ENCODE measurements around the gene TMEM252. TPM values are rescaled to one million over a fixed set of nuclear protein-coding genes. Genes with fewer than 3 reads are reported as not detected.

TMEM252 gene
- total RNA-seq, 1 donor from 2014 or later = not detected

- H3K27ac Mint-ChIP-seq = no peak overlapping the region
- no peak overlapping the region for H3K4me3 Mint-ChIP-seq (ENCODE audit: low read depth)
- no peaks in the 10 kb centered on the region for H3K9me3 Mint-ChIP-seq
- H3K27me3 Mint-ChIP-seq (ENCODE audit: low read depth) = peaks cover 7% of the 10 kb centered on the region
- H3K36me3 Mint-ChIP-seq (ENCODE audit: low read depth) = no peaks in the 10 kb centered on the region
- intact Hi-C loops (cut with micrococcal nuclease) = no loop called here
- no peak for DNase-seq (ENCODE audit: low spot score)
- H3K4me1 Mint-ChIP-seq (ENCODE audit: low read depth) = no peaks in the 10 kb centered on the region
Measured at GRCh38 chr9:68505681-68506409, 34.8 kb downstream of the TMEM252 start.

- Mint-ChIP-seq H3K36me3 (ENCODE audit: low read depth) (no peaks in the 10 kb centered on the region), H3K27ac (no peak overlapping the region), H3K4me1 (ENCODE audit: low read depth) (no peaks in the 10 kb centered on the region), H3K4me3 (ENCODE audit: low read depth) (no peak overlapping the region), H3K9me3 (no peaks in the 10 kb centered on the region), H3K27me3 (ENCODE audit: low read depth) (peaks cover 14% of the 10 kb centered on the region)
- DNase-seq (ENCODE audit: low spot score) = no peak
- intact Hi-C loops (cut with micrococcal nuclease) = no loop called here
Measured at GRCh38 chr9:68502279-68502678, 38.4 kb downstream of the TMEM252 start.

DNA sequence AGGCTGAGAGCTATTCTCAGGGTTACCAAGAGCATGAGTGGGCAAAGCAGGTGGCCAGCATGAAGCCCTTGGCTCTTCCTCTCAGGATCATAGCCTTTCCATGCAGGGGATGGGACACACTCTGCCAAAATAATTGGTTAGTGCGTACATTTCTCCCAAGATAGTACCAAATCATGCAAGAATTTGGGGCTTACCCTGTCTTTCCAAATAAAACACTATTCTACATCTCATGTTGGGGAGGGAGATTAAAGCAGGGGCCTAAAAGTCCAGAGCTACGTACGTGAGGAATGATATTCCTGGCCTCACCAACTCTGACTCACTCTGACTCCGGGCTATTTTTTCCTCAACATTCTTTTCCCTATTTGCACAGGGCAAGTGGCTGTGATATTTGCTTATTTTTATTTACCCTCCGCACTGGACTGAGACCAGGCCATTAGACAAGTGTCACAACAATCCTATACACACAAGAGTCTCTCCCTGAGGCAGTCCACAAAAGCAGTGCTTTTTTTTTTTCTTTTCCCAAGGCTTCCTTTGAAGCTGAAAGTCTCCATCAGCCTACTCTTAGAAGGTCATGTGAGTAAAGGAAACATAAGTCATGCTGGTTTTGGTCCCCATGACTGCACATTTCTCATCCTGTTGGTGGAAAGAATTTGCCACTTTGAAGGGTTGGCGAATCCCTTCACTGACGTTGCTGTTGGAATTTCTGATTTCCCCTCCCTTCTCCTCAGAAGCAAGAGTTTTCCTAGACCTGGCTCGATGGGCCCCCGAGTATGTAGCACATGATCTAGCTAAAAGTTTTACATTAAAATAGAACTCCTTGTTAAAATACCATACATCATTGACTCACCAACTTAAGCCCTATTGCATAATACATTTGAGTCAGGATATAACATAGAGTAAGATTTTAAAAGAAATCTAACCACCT is 40.0 kb downstream of the TMEM252 start:
- intact Hi-C loops (cut with micrococcal nuclease) = no loop called here
- no peak overlapping the region for H3K4me3 Mint-ChIP-seq (ENCODE audit: low read depth)
- H3K36me3 Mint-ChIP-seq (ENCODE audit: low read depth) = no peaks in the 10 kb centered on the region

DNA sequence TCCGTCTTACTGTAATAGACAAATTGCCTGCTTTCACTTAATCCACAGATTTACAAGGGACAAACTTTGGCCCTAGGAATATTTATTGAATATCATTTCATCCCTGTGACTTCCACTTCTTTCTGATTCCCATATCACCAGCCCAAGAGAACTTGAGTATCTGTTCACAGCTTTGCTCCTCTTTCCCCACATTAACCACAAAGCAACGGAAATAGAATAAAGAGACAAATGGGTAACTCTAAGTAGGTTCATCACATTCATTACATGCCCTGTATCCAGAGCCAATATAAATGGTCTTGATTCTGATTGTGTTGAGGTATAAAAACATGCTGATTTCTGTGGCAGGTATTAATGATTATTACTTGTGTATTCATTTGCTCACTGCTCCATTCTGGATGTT is 41.9 kb downstream of the TMEM252 start:
- intact Hi-C loops (cut with micrococcal nuclease) = no loop called here
- Mint-ChIP-seq H3K4me1 (ENCODE audit: low read depth) (no peaks in the 10 kb centered on the region), H3K27me3 (ENCODE audit: low read depth) (peaks cover 11% of the 10 kb centered on the region), H3K27ac (no peak overlapping the region), H3K9me3 (no peaks in the 10 kb centered on the region), H3K36me3 (ENCODE audit: low read depth) (no peaks in the 10 kb centered on the region), H3K4me3 (ENCODE audit: low read depth) (no peak overlapping the region)
- DNase-seq (ENCODE audit: low spot score) = no peak

More for the DNA sequence above, 40.0 kb downstream of the TMEM252 start:
- H3K9me3 Mint-ChIP-seq = no peaks in the 10 kb centered on the region
- H3K4me1 Mint-ChIP-seq (ENCODE audit: low read depth) = no peaks in the 10 kb centered on the region
- peaks cover 14% of the 10 kb centered on the region for H3K27me3 Mint-ChIP-seq (ENCODE audit: low read depth)
- DNase-seq (ENCODE audit: low spot score) = no peak
- H3K27ac Mint-ChIP-seq = no peak overlapping the region

- intact Hi-C loops (cut with micrococcal nuclease) = no loop called here
- H3K9me3 Mint-ChIP-seq = no peaks in the 10 kb centered on the region
- no peaks in the 10 kb centered on the region for H3K36me3 Mint-ChIP-seq (ENCODE audit: low read depth)
- no peak overlapping the region for H3K4me3 Mint-ChIP-seq (ENCODE audit: low read depth)
- no peaks in the 10 kb centered on the region for H3K4me1 Mint-ChIP-seq (ENCODE audit: low read depth)
- H3K27ac Mint-ChIP-seq = no peak overlapping the region
- DNase-seq (ENCODE audit: low spot score) = no peak
- H3K27me3 Mint-ChIP-seq (ENCODE audit: low read depth) = peaks cover 15% of the 10 kb centered on the region
Measured at GRCh38 chr9:68497629-68498028, 43.1 kb downstream of the TMEM252 start.

DNA sequence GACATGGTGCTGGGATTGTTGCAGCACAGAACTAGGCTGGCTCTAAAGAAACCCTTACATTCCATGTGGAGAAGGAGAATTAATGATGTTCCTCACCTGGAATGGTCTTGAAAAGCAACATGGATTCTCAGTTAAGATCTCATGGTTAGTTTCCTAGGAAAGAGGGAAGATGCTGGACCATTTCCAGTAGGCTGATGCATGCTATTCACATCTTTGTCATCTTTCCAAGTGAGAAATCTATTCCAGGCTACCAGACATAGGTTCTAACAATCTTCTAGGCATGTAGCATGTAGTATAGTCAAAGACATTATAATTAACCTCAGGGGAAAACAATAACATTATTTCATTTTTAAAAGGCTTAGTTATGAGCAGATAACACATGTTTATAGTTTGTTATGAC is 44.3 kb downstream of the TMEM252 start:
- DNase-seq (ENCODE audit: low spot score) = no peak
- Mint-ChIP-seq H3K36me3 (ENCODE audit: low read depth) (no peaks in the 10 kb centered on the region), H3K27me3 (ENCODE audit: low read depth) (peaks cover 16% of the 10 kb centered on the region), H3K4me3 (ENCODE audit: low read depth) (no peak overlapping the region), H3K9me3 (no peaks in the 10 kb centered on the region), H3K27ac (no peak overlapping the region), H3K4me1 (ENCODE audit: low read depth) (no peaks in the 10 kb centered on the region)
- intact Hi-C loops (cut with micrococcal nuclease) = no loop called here

- H3K36me3 Mint-ChIP-seq (ENCODE audit: low read depth) = no peaks in the 10 kb centered on the region
- no peak overlapping the region for H3K27ac Mint-ChIP-seq
- no peaks in the 10 kb centered on the region for H3K4me1 Mint-ChIP-seq (ENCODE audit: low read depth)
Measured at GRCh38 chr9:68495247-68495646, 45.4 kb downstream of the TMEM252 start.

DNA sequence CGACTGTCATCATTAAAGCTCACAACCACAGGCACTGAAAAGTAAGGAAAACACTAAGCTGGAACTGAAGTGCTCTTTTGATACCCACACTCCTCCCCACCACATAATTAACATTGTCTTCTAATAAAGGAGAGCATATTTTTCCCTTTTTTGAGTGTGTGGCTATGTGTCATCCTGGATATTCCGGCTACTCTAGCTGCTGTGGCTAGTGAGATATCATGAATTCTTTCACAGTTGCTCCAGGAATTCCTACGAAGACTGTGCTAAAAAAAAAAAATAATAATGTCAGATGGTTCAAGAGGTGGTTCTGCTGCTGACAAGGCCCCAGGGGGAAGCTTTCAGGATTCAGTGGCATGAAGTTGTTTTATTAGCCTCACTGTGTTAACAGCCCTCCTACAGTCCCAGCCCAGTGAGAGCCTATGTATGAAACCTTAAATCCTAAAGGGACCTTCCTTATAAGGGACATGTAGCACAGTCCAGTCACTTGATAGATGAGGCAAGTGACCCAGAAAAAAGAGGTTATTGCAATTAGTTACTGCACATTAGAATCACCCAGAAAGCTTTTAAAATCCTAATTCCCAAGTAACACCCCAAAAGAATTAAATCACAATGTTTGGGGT is 46.6 kb downstream of the TMEM252 start:
- H3K4me3 Mint-ChIP-seq (ENCODE audit: low read depth) = no peak overlapping the region

More at GRCh38 chr9:68495247-68495646, 45.4 kb downstream of the TMEM252 start:
- Mint-ChIP-seq H3K27me3 (ENCODE audit: low read depth) (peaks cover 19% of the 10 kb centered on the region), H3K4me3 (ENCODE audit: low read depth) (no peak overlapping the region), H3K9me3 (no peaks in the 10 kb centered on the region)
- intact Hi-C loops (cut with micrococcal nuclease) = no loop called here
- no peak for DNase-seq (ENCODE audit: low spot score)

GRCh38 chr9:68493541-68493940 is 47.1 kb downstream of the TMEM252 start:
- DNase-seq (ENCODE audit: low spot score) = no peak
- no peak overlapping the region for H3K4me3 Mint-ChIP-seq (ENCODE audit: low read depth)
- no peaks in the 10 kb centered on the region for H3K36me3 Mint-ChIP-seq (ENCODE audit: low read depth)
- H3K4me1 Mint-ChIP-seq (ENCODE audit: low read depth) = no peaks in the 10 kb centered on the region
- no peak overlapping the region for H3K27ac Mint-ChIP-seq
- intact Hi-C loops (cut with micrococcal nuclease) = no loop called here
- H3K27me3 Mint-ChIP-seq (ENCODE audit: low read depth) = peaks cover 14% of the 10 kb centered on the region
- no peaks in the 10 kb centered on the region for H3K9me3 Mint-ChIP-seq

More for the DNA sequence above, 46.6 kb downstream of the TMEM252 start:
- Mint-ChIP-seq H3K36me3 (ENCODE audit: low read depth) (no peaks in the 10 kb centered on the region), H3K9me3 (no peaks in the 10 kb centered on the region), H3K4me1 (ENCODE audit: low read depth) (no peaks in the 10 kb centered on the region), H3K27me3 (ENCODE audit: low read depth) (peaks cover 18% of the 10 kb centered on the region), H3K27ac (no peak overlapping the region)
- intact Hi-C loops (cut with micrococcal nuclease) = no loop called here
- DNase-seq (ENCODE audit: low spot score) = no peak

DNA sequence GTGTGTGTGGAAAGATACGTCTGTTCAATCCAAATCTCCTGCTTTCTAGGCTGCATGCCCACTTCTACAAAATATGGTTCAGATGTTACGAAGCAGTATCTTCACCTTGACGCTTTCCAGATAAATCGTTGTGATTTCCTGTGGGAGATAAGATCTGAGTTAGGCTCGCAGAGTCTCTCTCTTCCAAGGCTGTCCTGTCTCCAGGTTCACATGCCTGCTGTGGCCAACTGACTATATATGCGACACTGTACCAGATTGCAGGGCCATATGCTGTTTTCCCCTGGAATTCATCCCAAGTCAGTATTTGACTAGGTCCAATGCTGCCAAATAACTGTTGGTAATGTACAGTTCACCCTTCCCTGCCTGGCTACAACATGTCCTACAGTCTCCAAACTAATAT is 47.9 kb downstream of the TMEM252 start:
- H3K27ac Mint-ChIP-seq = no peak overlapping the region
- no peaks in the 10 kb centered on the region for H3K4me1 Mint-ChIP-seq (ENCODE audit: low read depth)
- intact Hi-C loops (cut with micrococcal nuclease) = no loop called here
- H3K27me3 Mint-ChIP-seq (ENCODE audit: low read depth) = peaks cover 11% of the 10 kb centered on the region
- no peak for DNase-seq (ENCODE audit: low spot score)
- H3K9me3 Mint-ChIP-seq = no peaks in the 10 kb centered on the region
- H3K4me3 Mint-ChIP-seq (ENCODE audit: low read depth) = no peak overlapping the region
- H3K36me3 Mint-ChIP-seq (ENCODE audit: low read depth) = no peaks in the 10 kb centered on the region

GRCh38 chr9:68489646-68490045 is 51.0 kb downstream of the TMEM252 start:
- intact Hi-C loops (cut with micrococcal nuclease) = no loop called here
- Mint-ChIP-seq H3K27me3 (ENCODE audit: low read depth) (peaks cover 11% of the 10 kb centered on the region), H3K9me3 (no peaks in the 10 kb centered on the region), H3K4me3 (ENCODE audit: low read depth) (no peak overlapping the region), H3K36me3 (ENCODE audit: low read depth) (no peaks in the 10 kb centered on the region), H3K27ac (no peak overlapping the region), H3K4me1 (ENCODE audit: low read depth) (no peaks in the 10 kb centered on the region)
- DNase-seq (ENCODE audit: low spot score) = no peak

DNA sequence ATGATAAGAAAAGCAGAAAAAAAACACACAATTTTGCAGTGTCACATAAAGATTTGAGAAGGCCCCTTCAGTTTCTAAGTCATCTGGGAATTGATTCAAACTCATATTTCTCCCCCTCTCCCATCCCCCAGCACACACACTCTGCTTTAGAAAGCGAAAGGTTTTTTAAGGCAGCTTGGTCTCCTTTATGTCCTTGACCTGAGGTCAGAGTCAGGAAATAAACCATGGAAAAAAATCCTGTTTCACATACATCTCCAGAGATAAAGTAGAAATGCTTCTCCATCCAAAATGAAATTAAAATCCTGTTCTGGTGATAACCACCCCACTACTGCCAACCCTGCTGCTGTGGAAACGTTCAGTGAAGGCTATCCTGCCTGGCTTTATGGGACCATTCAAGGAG is 52.6 kb downstream of the TMEM252 start:
- intact Hi-C loops (cut with micrococcal nuclease) = no loop called here
- Mint-ChIP-seq H3K4me3 (ENCODE audit: low read depth) (no peak overlapping the region), H3K27ac (no peak overlapping the region)

More for the DNA sequence above, 52.6 kb downstream of the TMEM252 start:
- Mint-ChIP-seq H3K36me3 (ENCODE audit: low read depth) (no peaks in the 10 kb centered on the region), H3K27me3 (ENCODE audit: low read depth) (peaks cover 6% of the 10 kb centered on the region), H3K9me3 (no peaks in the 10 kb centered on the region), H3K4me1 (ENCODE audit: low read depth) (no peaks in the 10 kb centered on the region)
- no peak for DNase-seq (ENCODE audit: low spot score)

Measured in activated T-helper 2 cell treated with anti-CD3 and anti-CD28 coated beads, Interferon-gamma antibody, Interleukin-2, Interleukin-4, amounts not matched to agents 10 μg/mL and 5 μg/mL and 100 μg/mL, durations not matched to agents 14 hours and 24 hours and 36 hours (primary cell).